Fibroblast of pulmonary artery (primary cell): Measurements from ENCODE around the gene FNIP2.

ENCODE experiments used
- DNase-seq: peaks from one replicate; pipeline ENCODE4 v3.0.0-alpha.2; 2010; ENCODE audit warnings: low read depth
- H3K4me3 ChIP-seq: replicated peaks from 2 replicates; pipeline ENCODE4 v1.5.1; 2011; ENCODE audit warnings: low read depth, mild to moderate bottlenecking, control low read depth, low read length, moderate library complexity
- TF ChIP-seq, protein P1 (sequence below): IDR thresholded peaks from 2 replicates; pipeline ENCODE4 v1.5.1; 2011; ENCODE audit warnings: mild to moderate bottlenecking, control low read depth, low read length, inconsistent platforms; ENCODE audit errors: missing control alignments

The FNIP2 gene

DNA sequence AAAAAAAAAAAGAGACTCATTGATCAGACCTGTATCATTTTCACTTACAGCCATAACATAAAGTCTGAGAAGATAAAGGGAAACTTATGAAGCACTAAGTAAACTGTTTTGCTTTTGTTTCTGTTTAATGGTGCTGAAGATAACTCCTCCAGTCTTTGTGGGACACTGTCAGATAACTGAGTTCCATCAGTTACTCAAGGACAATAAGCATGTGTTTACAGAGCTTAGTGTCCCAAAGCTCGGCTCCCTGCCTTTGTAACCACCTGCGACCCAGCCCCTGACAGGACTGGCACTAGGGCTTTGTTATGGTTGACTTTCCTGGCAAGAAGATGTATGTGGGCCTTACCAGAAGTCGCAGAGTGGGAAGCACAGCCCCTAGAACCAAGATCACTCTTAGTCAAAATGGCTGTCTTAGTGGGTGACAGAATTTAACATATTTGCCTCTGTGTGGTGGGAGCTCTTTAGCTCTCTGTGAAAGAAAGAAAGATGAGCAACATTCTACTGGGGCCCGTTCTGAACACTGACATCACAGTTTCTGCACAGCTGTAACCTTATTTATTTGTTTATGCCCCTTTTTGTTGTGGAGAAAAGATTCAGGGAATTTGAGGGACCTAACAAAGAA is 68.1 kb downstream of the FNIP2 start:
- DNase-seq, result no peak
- no peak overlapping the region for H3K4me3 ChIP-seq
- TF ChIP-seq, protein P1, sequence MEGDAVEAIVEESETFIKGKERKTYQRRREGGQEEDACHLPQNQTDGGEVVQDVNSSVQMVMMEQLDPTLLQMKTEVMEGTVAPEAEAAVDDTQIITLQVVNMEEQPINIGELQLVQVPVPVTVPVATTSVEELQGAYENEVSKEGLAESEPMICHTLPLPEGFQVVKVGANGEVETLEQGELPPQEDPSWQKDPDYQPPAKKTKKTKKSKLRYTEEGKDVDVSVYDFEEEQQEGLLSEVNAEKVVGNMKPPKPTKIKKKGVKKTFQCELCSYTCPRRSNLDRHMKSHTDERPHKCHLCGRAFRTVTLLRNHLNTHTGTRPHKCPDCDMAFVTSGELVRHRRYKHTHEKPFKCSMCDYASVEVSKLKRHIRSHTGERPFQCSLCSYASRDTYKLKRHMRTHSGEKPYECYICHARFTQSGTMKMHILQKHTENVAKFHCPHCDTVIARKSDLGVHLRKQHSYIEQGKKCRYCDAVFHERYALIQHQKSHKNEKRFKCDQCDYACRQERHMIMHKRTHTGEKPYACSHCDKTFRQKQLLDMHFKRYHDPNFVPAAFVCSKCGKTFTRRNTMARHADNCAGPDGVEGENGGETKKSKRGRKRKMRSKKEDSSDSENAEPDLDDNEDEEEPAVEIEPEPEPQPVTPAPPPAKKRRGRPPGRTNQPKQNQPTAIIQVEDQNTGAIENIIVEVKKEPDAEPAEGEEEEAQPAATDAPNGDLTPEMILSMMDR, result no peak

GRCh38 chr4:158837527-158838141 is 68.8 kb downstream of the FNIP2 start:
- no peak for DNase-seq
- no peak overlapping the region for H3K4me3 ChIP-seq
- TF ChIP-seq, protein P1, result no peak

DNA sequence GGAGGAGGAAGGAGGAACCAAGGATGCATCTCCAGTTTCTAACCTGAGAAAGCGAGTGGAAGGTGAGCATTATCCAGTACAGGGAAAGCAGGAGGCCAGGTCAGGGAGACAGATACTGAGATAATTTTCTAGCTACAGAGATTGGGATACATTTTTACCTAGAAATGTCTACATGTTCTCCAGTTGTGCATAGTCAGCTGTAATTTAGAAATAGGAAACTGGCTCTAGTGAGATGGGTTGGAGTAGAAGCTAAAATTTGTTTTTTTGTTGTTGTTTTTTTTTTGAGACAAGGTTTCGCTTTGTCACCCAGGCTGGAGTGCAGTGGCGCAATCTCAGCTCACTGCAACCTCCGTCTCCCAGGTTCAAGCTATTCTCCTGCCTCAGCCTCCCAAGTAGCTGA is 71.3 kb downstream of the FNIP2 start:
- H3K4me3 ChIP-seq, result no peak overlapping the region
- DNase-seq, result no peak
- TF ChIP-seq, protein P1, result no peak

DNA sequence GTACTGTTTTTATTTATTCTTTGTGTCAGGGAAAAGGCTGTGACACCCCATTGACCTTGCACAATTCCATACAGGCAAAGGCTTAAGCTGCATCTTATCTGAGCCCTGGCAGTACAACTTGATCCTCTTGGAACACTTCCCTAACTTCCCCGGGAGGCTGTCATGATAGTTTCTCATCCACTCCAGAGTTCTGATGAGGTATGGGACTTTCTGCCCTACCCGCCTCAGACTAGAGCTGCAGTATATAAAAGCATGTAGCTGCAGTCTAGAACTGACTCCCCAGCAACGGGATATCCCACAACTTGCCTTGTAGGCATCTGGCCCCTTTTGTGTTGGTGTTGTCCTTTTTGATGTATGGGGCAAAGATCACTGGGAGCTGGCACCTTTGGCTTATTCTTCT is 72.7 kb downstream of the FNIP2 start:
- DNase-seq, result no peak
- TF ChIP-seq, protein P1, result no peak
- H3K4me3 ChIP-seq, result no peak overlapping the region

DNA sequence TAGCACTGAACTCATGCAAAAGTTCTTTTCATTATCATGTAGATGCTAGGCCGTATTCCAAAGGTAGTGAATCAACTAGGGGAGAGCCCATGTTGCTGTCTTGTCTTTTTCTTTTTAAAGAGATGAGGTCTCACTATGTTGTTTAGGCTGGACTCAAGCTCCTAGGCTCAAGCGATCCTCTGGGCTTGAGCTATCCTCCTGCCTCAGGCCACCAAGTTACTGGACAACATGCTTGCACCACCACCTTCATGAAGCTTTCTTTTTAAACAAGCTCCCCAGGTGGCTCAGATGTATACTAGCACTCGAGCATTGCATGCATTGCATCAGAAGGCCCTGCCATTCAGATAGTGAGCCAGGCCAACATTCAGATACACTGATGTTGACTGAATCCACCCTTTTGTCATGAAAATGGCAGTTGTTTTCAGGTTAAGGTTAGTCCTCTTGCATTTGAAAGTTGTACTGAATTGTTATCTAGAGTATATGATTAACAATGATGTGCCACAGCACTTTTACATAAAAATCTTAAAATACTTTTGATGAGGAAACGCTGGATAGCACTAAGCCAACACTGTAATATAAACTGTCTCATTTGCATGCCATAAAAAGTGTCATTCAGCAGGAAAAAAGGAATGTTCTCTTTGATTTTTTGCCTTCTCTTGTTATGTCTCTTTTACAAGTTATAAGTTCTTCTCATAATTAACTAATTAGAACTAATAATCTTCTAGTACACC is 76.7 kb downstream of the FNIP2 start:
- no peak for DNase-seq
- TF ChIP-seq, protein P1, result no peak

DNA sequence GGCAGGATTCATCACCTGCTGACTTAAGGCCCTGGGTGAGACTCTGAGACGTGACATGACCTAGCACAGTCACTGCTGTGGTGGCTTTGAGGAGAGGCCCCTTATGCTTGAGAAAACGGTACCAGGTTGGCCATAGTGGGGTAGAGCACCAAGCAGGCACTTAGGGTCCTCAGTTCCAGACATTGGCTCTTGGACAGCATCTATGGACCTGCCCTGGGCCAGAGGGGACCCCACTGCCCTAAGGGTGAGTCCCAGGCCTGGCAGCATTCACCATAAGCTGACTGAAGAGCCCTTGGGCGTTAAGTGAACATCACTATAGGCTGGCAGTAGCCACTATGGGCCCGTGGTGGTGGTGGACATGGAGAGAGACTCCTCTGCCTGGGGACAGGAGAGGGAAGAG is 78.7 kb downstream of the FNIP2 start:
- no peak for DNase-seq
- H3K4me3 ChIP-seq, result no peak overlapping the region
- TF ChIP-seq, protein P1, result no peak

More for the DNA sequence above, 76.7 kb downstream of the FNIP2 start:
- H3K4me3 ChIP-seq, result no peak overlapping the region

DNA sequence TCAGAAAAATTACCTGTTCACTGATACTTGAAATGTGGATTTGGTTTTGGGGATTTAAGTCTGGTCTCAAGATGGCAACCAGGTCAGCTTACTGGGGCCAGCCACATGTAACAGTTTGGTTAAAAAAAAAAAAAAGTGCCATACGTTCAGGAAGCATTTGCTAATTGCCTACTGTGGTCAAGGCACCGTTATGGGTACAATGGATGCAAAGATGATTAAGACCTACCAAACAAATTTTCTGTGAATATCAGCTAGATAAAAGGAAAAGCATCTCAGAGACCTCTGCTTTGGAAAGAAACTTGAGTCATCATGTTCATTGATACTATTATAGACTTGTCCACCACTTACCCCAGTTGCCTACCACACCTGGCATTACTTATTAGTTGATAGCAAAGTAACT is 80.9 kb downstream of the FNIP2 start:
- TF ChIP-seq, protein P1, result no peak
- DNase-seq, result no peak
- H3K4me3 ChIP-seq, result no peak overlapping the region
